Endodermal cell (in vitro differentiated cells): ENCODE data around the gene HOOK2. TPM values are rescaled to one million over a fixed set of nuclear protein-coding genes. Genes with fewer than 3 reads are reported as not detected.

Experiments used
- DNase-seq: peaks from one replicate; pipeline ENCODE4 v3.0.0-alpha.2; 2017
- H3K27ac ChIP-seq: 2 replicates; pipeline ENCODE4 v1.5.1; 2013; ENCODE audit warnings: mild to moderate bottlenecking, low read depth, low read length, moderate library complexity
- H3K27me3 ChIP-seq: 2 replicates; pipeline ENCODE4 v1.6.1; 2013; ENCODE audit warnings: mild to moderate bottlenecking, low read length, moderate library complexity; ENCODE audit not compliant: insufficient read depth, control insufficient read depth, poor library complexity, severe bottlenecking
- H3K36me3 ChIP-seq: 2 replicates; pipeline ENCODE4 v1.7.0; 2013; ENCODE audit warnings: mild to moderate bottlenecking, low read length, moderate library complexity; ENCODE audit not compliant: control insufficient read depth, insufficient read depth
- H3K4me1 ChIP-seq: one replicate; pipeline ENCODE4 v1.7.0; 2013; ENCODE audit warnings: low read length; ENCODE audit not compliant: control insufficient read depth, insufficient read depth
- H3K4me3 ChIP-seq: 2 replicates; pipeline ENCODE4 v1.5.1; 2013; ENCODE audit warnings: mild to moderate bottlenecking, low read length, moderate library complexity
- H3K9ac ChIP-seq: 2 replicates; pipeline ENCODE4 v1.6.1; 2013; ENCODE audit warnings: mild to moderate bottlenecking, low read length, moderate library complexity; ENCODE audit not compliant: poor library complexity, severe bottlenecking; ENCODE audit errors: extremely low read depth
- H3K9me3 ChIP-seq: 2 replicates; pipeline ENCODE4 v1.6.1; 2013; ENCODE audit warnings: mild to moderate bottlenecking, low read length, moderate library complexity; ENCODE audit not compliant: control insufficient read depth
- H3K27ac Mint-ChIP-seq: 2 replicates; pipeline ENCODE4 v1.8.0; 2020; ENCODE audit warnings: mixed read lengths
- H3K27me3 Mint-ChIP-seq: 2 replicates; pipeline ENCODE4 v1.8.0; 2021; ENCODE audit warnings: mild to moderate bottlenecking, mixed read lengths; ENCODE audit not compliant: insufficient read depth
- H3K36me3 Mint-ChIP-seq: 2 replicates; pipeline ENCODE4 v1.8.0; 2020; ENCODE audit warnings: low read depth, mixed read lengths
- H3K4me1 Mint-ChIP-seq: 2 replicates; pipeline ENCODE4 v1.8.0; 2020; ENCODE audit warnings: mixed read lengths
- H3K4me3 Mint-ChIP-seq: 2 replicates; pipeline ENCODE4 v1.8.0; 2020; ENCODE audit warnings: mild to moderate bottlenecking, moderate library complexity, mixed read lengths
- H3K9me3 Mint-ChIP-seq: 2 replicates; pipeline ENCODE4 v1.8.0; 2020; ENCODE audit warnings: mild to moderate bottlenecking, mixed read lengths
- CTCF ChIP-seq: fragments of 200-600 bp; sonication (generic); conservative IDR thresholded peaks from 2 replicates; pipeline ENCODE4 v1.5.0; 2021; ENCODE audit warnings: antibody characterized with exemption, mild to moderate bottlenecking
- WGBS, 2 experiments: methylation state at CpG; one replicate each; pipeline versions ENCODE4 v1.1.5 to v1.1.7; 2013; ENCODE audit warnings: missing lambda C conversion rate in 2 of 2, mixed read lengths in 1 of 2; ENCODE audit not compliant: insufficient coverage in 1 of 2, insufficient read length in 1 of 2; 5-methylcytosine and 5-hydroxymethylcytosine counted together
- total RNA-seq, 2 donors: library from RNA; stranded (reverse); fragmentation: NEBNext Ultra II Directional in 1 of 2; extraction: Animal tissue kit (Norgen Biotek cat#: 25700) in 1 of 2; gene quantifications; 2 replicates in 1 of 2; 3 replicates in 1 of 2; pipeline ENCODE4 v1.2.1, GENCODE V29; 2021

HOOK2 gene
- total RNA-seq, 2 donors from 2014 or later = 82.1 to 103 TPM

- peak overlapping the region; percentile 74 for H3K4me3 Mint-ChIP-seq
- H3K4me1 Mint-ChIP-seq = peaks cover 33% of the 10 kb centered on the region
- no peaks in the 10 kb centered on the region for H3K36me3 ChIP-seq
- TF ChIP-seq CTCF = no peak
- peak overlapping the region; percentile 89 for H3K27ac Mint-ChIP-seq
- H3K9ac ChIP-seq = peak overlapping the region; percentile 89
- no peaks in the 10 kb centered on the region for H3K9me3 ChIP-seq
- H3K9me3 Mint-ChIP-seq = no peaks in the 10 kb centered on the region
- H3K27ac ChIP-seq = peak overlapping the region; percentile 70
- H3K4me3 ChIP-seq = peak overlapping the region; percentile 86
- 0 to 1% methylated on average over 45 to 84 of the region's 84 CpGs for WGBS, 2 experiments
- peak; percentile 91 for DNase-seq
- peaks cover 9% of the 10 kb centered on the region for H3K27me3 Mint-ChIP-seq
- H3K27me3 ChIP-seq = peaks cover 9% of the 10 kb centered on the region
- peaks cover 11% of the 10 kb centered on the region for H3K4me1 ChIP-seq
- peaks cover 2% of the 10 kb centered on the region for H3K36me3 Mint-ChIP-seq
These were observed 16.9 kb upstream of the HOOK2 start for GRCh38 chr19:12792051-12792852.

DNA sequence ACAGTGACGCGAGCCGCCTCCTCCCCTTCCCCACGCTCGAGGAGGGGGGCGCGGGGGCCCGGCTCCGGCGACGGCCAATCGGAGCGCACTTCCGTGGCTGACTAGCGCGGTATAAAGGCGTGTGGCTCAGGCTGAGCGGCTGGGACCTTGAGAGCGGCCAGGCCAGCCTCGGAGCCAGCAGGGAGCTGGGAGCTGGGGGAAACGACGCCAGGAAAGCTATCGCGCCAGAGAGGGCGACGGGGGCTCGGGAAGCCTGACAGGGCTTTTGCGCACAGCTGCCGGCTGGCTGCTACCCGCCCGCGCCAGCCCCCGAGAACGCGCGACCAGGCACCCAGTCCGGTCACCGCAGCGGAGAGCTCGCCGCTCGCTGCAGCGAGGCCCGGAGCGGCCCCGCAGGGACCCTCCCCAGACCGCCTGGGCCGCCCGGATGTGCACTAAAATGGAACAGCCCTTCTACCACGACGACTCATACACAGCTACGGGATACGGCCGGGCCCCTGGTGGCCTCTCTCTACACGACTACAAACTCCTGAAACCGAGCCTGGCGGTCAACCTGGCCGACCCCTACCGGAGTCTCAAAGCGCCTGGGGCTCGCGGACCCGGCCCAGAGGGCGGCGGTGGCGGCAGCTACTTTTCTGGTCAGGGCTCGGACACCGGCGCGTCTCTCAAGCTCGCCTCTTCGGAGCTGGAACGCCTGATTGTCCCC, 16.1 kb upstream of the HOOK2 start, which contains the start of gene JUNB:
Gene JUNB, plus strand, starts transcription at position 142 of the 706 bp plus-strand sequence. Its CDS starts 286 bp downstream, at position 428.
- peak; percentile 94 for DNase-seq
- H3K27ac ChIP-seq = peak within 1 kb of the TSS; percentile 70

More for the DNA sequence above, 16.1 kb upstream of the HOOK2 start, which contains the start of gene JUNB:
- peak; percentile 52 for TF ChIP-seq CTCF
- H3K27ac Mint-ChIP-seq = peak within 1 kb of the TSS; percentile 89
- peaks cover 33% of the 10 kb centered on the region for H3K4me1 Mint-ChIP-seq
- H3K36me3 Mint-ChIP-seq = no peaks in the 10 kb centered on the region
- Histone ChIP-seq H3K36me3 (no peaks in the 10 kb centered on the region), H3K9ac (peak within 1 kb of the TSS; percentile 89), H3K9me3 (no peaks in the 10 kb centered on the region), H3K27me3 (peaks cover 9% of the 10 kb centered on the region), H3K4me3 (peak within 1 kb of the TSS; percentile 86), H3K4me1 (peaks cover 11% of the 10 kb centered on the region)
- H3K27me3 Mint-ChIP-seq = peaks cover 9% of the 10 kb centered on the region
- H3K4me3 Mint-ChIP-seq = peak within 1 kb of the TSS; percentile 74
- WGBS, 2 experiments = 0 to 1% methylated on average over 18 to 73 of the region's 73 CpGs
- H3K9me3 Mint-ChIP-seq = no peaks in the 10 kb centered on the region
